ENCODE results near the gene AP5M1.
A peak's percentile ranks its signal among the peaks of the same experiment; 100 is the strongest.
"Not testable (repeated sequence)": the region's sequence is repeated elsewhere in the genome, so short reads cannot be mapped to it uniquely, and the experiment has no call there.

The AP5M1 gene

GRCh38 chr14:57291692-57292647, 23.2 kb downstream of the AP5M1 start:
- no peak for DNase-seq

DNA sequence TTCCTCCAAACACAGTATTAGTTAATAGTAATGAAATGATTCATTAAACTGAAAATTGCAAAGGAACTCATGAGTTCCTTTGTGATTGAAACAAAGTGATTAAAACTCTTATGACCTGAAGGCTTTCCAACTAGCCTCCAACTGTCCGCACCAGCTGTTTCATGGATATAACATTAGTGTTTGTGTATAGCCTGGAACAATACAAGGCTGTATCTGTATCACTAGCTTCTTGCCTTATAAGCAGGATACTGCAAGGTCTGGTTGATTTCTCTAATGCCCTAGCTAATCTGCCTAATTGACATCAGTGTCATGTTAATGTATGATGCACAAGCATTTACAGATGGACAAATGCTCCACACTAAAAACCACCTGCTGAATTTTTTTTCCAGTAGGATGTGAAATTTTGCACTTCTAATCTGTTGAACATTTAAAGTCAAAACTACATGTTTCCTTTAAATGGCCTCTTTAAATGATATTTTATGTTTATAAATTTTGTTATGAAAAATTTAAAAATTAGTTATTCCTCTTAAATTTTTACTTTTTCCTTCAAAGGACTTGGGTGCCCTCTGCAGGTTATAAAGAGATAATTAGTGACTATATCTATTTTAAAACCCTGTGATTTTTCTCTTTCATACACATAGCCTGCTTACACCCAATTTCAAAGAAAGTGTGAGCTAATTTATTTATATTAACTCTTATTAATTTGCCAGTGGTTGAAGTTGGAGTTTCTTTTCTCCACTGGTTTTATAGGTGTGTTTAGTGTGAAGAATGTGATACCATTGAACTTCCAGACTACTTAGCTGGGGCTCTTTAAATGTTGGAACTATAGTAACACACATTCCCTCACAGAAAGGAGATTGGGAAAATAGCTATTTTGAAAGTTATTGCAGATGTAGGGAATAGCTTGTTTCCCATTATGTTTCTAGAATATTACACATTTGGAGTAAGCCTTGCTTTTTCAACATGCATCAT, 25.4 kb downstream of the AP5M1 start:
- DNase-seq = peak; percentile 77 to 95

- DNase-seq = no peak
These were observed 26.5 kb downstream of the AP5M1 start for GRCh38 chr14:57295239-57295638.

DNA sequence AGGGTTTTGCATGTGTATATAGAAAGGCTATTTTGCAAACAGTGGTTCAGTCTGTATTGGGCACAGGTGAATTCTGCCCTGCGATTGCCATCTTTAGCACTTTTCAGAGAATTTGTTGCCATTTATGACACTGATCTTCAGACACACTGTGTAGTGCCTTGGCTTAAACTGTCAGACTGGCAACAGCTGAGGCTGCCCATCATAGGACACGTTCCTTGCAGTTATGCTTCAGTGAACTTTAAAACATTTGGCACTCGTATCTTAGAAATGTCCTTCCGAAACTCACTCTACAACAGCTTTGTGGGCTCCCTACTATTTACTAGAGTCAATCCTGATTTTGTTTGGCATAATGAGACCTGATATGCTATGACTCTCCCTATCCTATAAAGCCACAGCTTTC, 29.1 kb downstream of the AP5M1 start:
- DNase-seq = no peak

DNA sequence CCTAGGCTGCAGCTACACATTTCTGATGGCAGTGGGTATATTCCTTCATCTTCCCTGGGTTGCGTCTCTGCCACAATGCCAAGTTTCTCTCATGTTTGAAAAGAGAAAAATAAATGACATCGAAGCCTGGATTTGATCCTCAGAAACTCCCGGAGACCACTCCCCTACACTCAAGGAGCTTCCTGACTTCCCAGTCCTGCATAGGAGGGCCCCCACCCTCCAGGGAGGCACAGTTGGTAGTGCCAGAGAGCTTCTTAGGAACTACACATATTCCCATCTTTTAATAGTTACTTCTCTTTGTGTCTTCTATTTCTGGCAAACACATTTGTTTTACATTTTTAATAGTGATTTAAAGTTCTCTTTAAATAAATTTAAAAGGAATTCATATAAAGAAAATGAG, 30.7 kb downstream of the AP5M1 start:
- DNase-seq = no peak

- DNase-seq = no peak
These were observed 34.1 kb downstream of the AP5M1 start for GRCh38 chr14:57302883-57303282.

- no peak for DNase-seq
These were observed 45.8 kb downstream of the AP5M1 start for GRCh38 chr14:57314396-57315089.

- peak; percentile 89 to 91 for DNase-seq
These were observed 48.6 kb downstream of the AP5M1 start for GRCh38 chr14:57317248-57317833.

DNA sequence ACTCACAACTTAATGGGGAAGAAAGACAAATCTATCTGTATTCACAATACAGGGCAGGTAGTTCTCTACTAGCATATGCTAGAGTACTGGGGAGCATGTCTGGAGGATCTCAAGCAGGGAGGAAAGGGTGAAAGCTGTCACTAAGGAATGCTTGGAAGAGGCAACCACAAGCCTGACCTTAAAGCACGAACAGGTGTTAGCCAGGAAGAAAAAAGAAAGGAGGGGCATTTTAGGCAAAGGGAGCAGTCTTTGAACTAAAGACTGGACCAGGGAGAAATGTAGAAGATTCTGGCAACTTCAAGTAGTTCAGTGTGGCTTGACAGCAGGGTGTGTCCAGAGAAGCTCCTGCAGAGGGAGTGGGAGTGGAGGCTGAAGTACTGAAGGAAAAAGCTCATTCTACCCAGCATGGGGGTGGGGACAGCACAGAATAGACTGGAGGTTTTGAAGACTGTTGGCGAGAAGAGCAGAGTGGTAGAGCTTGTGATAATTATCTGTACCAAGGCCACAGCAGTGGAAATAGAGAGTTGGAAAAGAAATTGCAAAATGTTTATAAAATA, 50.9 kb downstream of the AP5M1 start:
- no peak for DNase-seq

DNA sequence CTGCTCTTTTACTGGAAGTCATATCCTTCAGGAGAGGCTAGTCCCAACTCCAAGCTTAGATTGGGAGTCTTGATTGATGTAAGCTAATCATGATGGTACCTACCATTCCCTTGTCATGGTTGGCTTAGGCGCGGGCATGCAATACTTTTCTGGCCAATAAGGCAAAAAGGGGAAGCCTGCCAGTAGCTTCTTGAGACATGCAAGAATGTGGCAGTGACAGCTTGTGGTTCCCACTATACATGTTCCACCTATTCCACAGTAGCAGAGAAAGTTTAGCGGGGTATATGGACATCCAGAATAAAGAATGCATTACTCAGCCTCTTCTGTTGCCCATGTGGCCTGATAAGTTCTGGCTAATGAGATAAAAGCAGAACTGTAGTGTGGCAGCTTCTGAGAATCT, 55.0 kb downstream of the AP5M1 start:
- no peak for DNase-seq

DNA sequence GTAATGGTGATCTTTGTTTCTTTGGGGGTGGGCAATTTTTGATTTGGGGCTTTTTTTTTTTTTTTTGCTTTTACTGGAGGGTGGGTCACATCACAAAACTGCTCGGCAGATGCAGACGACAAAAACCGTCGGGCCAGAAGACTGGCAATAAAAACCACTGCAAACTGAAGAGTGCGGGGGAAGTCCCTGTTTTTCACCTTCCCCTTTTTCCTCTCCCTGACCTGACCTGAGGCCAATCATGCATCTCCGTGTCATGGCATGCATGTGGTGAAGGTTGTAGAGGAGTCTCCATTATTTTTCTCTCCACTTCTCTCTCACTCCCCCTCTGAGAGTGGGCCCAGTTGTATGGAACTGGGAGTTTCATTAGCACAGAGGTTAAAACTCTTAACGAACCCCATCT, 57.5 kb downstream of the AP5M1 start:
- DNase-seq = no peak

DNA sequence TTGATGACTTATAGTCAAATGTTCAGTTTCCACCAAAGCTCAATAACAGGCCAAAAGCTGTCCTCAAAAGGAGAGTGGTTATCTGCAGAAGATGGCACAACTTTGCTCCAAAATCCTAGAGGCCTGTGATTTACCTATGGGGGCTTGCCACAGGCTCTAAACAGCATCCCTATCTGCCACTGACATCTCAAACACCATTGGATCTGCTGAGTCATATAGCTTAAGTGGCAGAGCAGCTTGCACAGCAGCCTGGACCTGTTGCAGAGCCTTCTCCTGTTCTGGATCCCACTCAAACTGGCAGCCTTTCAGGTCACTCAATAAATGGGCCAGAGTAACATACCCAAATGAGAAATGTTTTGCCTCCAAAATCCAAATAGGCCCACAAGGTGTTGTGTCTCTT, 61.1 kb downstream of the AP5M1 start:
- no peak for DNase-seq

DNA sequence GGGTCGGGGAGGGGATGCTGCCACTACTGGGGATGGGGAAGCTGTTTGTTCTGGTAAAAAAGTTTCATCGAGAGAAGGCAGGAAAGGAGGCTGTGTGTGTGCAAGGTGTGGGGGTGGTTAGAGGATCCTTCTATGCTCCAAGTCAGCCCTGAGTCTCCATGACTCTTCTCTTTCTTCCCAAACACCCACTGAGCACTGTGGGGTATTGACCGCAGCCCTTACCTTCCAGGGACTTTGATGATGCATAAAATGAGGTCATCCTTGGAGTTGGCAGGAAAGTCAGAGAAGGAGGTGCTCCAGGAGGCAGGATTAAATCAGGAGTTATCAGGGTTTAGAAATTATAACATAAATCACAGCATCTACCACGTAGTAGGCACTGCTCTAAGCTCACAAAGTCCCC, 63.7 kb downstream of the AP5M1 start:
- DNase-seq = not testable (repeated sequence)

GRCh38 chr14:57333726-57334125, 65.0 kb downstream of the AP5M1 start:
- not testable (repeated sequence) for DNase-seq

- DNase-seq = not testable (repeated sequence)
These were observed 75.0 kb downstream of the AP5M1 start for GRCh38 chr14:57343545-57344297.

DNA sequence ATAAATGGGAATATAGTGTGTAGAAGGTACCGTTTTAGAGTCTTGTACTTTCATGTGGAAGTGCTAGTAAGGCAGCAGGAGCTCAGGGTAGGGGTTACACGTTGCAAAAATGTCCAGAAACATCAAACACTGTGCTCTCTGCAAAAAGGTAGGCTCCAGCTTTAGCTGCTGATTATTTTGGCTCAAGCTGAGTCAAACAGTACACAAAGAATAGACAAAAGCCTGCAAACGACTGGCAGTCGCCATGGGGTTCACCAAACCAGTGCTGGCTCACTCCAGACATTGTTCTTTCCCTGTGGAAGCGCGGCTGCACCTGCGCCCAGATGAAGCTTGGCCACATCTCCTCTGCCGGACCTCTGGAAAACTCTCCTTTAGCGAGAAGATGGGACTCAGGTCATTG, 76.3 kb downstream of the AP5M1 start:
- DNase-seq = peak; percentile 76 to 83

DNA sequence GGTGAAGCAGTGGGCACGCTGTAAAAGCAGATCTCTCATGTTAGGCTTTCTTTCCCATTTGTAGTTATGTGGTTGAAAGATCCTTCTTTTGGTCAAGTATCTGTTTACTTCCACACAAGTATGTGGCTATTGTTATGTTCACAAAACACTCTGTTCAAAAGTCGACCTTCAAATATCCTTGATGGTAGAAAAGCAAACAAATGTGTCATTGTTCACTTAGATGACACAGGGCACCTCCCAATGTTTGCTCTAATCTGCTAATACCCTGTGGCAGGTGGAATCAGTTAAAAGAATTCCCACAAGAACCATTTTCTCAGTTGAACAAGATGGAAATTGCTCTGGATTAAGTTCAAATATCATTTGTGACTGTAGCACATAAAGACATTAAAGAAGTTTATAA, 78.0 kb downstream of the AP5M1 start:
- peak; percentile 30 to 78 for DNase-seq

All from NCI-H524 (cell line).